Measurements from ENCODE around the gene ZSCAN20. TPM values are rescaled to one million over a fixed set of nuclear protein-coding genes. Genes with fewer than 3 reads are reported as not detected.

ZSCAN20 gene
- total and polyA plus RNA-seq, 9 of the 15 experiments (the other 6 are each of a cell fraction or from before 2014, with no cell fraction given): 0.36 to 3.3 (median 2.0) TPM

- TF ChIP-seq, protein P1, sequence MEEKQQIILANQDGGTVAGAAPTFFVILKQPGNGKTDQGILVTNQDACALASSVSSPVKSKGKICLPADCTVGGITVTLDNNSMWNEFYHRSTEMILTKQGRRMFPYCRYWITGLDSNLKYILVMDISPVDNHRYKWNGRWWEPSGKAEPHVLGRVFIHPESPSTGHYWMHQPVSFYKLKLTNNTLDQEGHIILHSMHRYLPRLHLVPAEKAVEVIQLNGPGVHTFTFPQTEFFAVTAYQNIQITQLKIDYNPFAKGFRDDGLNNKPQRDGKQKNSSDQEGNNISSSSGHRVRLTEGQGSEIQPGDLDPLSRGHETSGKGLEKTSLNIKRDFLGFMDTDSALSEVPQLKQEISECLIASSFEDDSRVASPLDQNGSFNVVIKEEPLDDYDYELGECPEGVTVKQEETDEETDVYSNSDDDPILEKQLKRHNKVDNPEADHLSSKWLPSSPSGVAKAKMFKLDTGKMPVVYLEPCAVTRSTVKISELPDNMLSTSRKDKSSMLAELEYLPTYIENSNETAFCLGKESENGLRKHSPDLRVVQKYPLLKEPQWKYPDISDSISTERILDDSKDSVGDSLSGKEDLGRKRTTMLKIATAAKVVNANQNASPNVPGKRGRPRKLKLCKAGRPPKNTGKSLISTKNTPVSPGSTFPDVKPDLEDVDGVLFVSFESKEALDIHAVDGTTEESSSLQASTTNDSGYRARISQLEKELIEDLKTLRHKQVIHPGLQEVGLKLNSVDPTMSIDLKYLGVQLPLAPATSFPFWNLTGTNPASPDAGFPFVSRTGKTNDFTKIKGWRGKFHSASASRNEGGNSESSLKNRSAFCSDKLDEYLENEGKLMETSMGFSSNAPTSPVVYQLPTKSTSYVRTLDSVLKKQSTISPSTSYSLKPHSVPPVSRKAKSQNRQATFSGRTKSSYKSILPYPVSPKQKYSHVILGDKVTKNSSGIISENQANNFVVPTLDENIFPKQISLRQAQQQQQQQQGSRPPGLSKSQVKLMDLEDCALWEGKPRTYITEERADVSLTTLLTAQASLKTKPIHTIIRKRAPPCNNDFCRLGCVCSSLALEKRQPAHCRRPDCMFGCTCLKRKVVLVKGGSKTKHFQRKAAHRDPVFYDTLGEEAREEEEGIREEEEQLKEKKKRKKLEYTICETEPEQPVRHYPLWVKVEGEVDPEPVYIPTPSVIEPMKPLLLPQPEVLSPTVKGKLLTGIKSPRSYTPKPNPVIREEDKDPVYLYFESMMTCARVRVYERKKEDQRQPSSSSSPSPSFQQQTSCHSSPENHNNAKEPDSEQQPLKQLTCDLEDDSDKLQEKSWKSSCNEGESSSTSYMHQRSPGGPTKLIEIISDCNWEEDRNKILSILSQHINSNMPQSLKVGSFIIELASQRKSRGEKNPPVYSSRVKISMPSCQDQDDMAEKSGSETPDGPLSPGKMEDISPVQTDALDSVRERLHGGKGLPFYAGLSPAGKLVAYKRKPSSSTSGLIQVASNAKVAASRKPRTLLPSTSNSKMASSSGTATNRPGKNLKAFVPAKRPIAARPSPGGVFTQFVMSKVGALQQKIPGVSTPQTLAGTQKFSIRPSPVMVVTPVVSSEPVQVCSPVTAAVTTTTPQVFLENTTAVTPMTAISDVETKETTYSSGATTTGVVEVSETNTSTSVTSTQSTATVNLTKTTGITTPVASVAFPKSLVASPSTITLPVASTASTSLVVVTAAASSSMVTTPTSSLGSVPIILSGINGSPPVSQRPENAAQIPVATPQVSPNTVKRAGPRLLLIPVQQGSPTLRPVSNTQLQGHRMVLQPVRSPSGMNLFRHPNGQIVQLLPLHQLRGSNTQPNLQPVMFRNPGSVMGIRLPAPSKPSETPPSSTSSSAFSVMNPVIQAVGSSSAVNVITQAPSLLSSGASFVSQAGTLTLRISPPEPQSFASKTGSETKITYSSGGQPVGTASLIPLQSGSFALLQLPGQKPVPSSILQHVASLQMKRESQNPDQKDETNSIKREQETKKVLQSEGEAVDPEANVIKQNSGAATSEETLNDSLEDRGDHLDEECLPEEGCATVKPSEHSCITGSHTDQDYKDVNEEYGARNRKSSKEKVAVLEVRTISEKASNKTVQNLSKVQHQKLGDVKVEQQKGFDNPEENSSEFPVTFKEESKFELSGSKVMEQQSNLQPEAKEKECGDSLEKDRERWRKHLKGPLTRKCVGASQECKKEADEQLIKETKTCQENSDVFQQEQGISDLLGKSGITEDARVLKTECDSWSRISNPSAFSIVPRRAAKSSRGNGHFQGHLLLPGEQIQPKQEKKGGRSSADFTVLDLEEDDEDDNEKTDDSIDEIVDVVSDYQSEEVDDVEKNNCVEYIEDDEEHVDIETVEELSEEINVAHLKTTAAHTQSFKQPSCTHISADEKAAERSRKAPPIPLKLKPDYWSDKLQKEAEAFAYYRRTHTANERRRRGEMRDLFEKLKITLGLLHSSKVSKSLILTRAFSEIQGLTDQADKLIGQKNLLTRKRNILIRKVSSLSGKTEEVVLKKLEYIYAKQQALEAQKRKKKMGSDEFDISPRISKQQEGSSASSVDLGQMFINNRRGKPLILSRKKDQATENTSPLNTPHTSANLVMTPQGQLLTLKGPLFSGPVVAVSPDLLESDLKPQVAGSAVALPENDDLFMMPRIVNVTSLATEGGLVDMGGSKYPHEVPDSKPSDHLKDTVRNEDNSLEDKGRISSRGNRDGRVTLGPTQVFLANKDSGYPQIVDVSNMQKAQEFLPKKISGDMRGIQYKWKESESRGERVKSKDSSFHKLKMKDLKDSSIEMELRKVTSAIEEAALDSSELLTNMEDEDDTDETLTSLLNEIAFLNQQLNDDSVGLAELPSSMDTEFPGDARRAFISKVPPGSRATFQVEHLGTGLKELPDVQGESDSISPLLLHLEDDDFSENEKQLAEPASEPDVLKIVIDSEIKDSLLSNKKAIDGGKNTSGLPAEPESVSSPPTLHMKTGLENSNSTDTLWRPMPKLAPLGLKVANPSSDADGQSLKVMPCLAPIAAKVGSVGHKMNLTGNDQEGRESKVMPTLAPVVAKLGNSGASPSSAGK (IDR thresholded peaks at IDR 0.05): peak; percentile 34; the same call in 1 of the 2 replicates
- TF ChIP-seq, protein P2, sequence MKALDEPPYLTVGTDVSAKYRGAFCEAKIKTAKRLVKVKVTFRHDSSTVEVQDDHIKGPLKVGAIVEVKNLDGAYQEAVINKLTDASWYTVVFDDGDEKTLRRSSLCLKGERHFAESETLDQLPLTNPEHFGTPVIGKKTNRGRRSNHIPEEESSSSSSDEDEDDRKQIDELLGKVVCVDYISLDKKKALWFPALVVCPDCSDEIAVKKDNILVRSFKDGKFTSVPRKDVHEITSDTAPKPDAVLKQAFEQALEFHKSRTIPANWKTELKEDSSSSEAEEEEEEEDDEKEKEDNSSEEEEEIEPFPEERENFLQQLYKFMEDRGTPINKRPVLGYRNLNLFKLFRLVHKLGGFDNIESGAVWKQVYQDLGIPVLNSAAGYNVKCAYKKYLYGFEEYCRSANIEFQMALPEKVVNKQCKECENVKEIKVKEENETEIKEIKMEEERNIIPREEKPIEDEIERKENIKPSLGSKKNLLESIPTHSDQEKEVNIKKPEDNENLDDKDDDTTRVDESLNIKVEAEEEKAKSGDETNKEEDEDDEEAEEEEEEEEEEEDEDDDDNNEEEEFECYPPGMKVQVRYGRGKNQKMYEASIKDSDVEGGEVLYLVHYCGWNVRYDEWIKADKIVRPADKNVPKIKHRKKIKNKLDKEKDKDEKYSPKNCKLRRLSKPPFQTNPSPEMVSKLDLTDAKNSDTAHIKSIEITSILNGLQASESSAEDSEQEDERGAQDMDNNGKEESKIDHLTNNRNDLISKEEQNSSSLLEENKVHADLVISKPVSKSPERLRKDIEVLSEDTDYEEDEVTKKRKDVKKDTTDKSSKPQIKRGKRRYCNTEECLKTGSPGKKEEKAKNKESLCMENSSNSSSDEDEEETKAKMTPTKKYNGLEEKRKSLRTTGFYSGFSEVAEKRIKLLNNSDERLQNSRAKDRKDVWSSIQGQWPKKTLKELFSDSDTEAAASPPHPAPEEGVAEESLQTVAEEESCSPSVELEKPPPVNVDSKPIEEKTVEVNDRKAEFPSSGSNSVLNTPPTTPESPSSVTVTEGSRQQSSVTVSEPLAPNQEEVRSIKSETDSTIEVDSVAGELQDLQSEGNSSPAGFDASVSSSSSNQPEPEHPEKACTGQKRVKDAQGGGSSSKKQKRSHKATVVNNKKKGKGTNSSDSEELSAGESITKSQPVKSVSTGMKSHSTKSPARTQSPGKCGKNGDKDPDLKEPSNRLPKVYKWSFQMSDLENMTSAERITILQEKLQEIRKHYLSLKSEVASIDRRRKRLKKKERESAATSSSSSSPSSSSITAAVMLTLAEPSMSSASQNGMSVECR (CRISPR knock-in tag; IDR thresholded peaks at IDR 0.05): peak; percentile 70; the same call in 1 of the 2 replicates
- TF ChIP-seq PHF21A (IDR thresholded peaks at IDR 0.05; ENCODE audit: borderline replicate concordance, low read depth) (no peak), TBP (optimal IDR thresholded peaks at IDR 0.05; ENCODE audit: low read depth, low read length) (peak; percentile 36), ZBTB7A (IDR thresholded peaks at IDR 0.05; ENCODE audit: borderline replicate concordance, control insufficient read depth, low read depth, low read length) (peak; percentile 87; the same call in 1 of the 2 replicates), MAZ (CRISPR knock-in tag; conservative IDR thresholded peaks at IDR 0.05 in 1 of 2, IDR thresholded peaks at IDR 0.05 in 1 of 2) (peak; percentile 80 to 84), POLR2G (IDR thresholded peaks at IDR 0.05; ENCODE audit: low read depth, low read length) (peak; percentile 55; the same call in 1 of the 2 replicates), POLR2H (tag; IDR thresholded peaks at IDR 0.05; ENCODE audit: low read depth) (no peak)
Observed at GRCh38 chr1:33430692-33431593, 41.5 kb upstream of the ZSCAN20 start, which contains the start of gene PHC2 (continued).

Data from K562 (cell line).